NCI-H82 (cell line): ENCODE results near the gene ZCCHC8.

Experiments
- DNase-seq: peaks from one replicate; lab custom pipeline; 2025; lab: John Stamatoyannopoulos, UW

The ZCCHC8 gene

GRCh38 chr12:122423258-122424165 lies 77.2 kb downstream of the ZCCHC8 start:
- peak; percentile 84 for DNase-seq

GRCh38 chr12:122422730-122423257 lies 77.9 kb downstream of the ZCCHC8 start:
- DNase-seq: peak; percentile 84

- DNase-seq: peak; percentile 72
Measured at GRCh38 chr12:122421821-122422729, 78.7 kb downstream of the ZCCHC8 start, which contains the start of gene CLIP1. TSS of gene CLIP1 (minus strand) at chr12:122422669. CDS start at chr12:122380452, 42,217 bp downstream.
